Activated B cell treated with CpG ODN at 0.5 μM for 24 hours (primary cell): ENCODE measurements around the gene PAN2. TPM values are rescaled to one million over a fixed set of nuclear protein-coding genes. Genes with fewer than 3 reads are reported as not detected.

Experiments
- ATAC-seq: fragments of 200-7000 bp; cut with Tn5 transposase; one replicate; pipeline ENCODE4 v1.10.0; 2021; ENCODE audit warnings: low read depth, mild to moderate bottlenecking, moderate library complexity
- CTCF ChIA-PET: fragments of 350-600 bp; sonication (Branson Sonifier 250); formaldehyde crosslinking; loops from one replicate; lab custom pipeline; 2021; ENCODE audit warnings: antibody characterized with exemption; lab: Charles Lee
- POLR2A ChIA-PET: fragments of 350-600 bp; sonication (Branson Sonifier 250); formaldehyde crosslinking; loops from one replicate; lab custom pipeline; 2021; ENCODE audit warnings: antibody characterized with exemption; lab: Charles Lee
- DNase-seq: peaks from one replicate; pipeline ENCODE4 v3.0.0; 2022
- H3K27ac Mint-ChIP-seq: one replicate; pipeline ENCODE4 v1.8.0; 2020; ENCODE audit warnings: mixed read lengths
- H3K27me3 Mint-ChIP-seq: one replicate; pipeline ENCODE4 v1.8.0; 2021; ENCODE audit warnings: mixed read lengths
- H3K36me3 Mint-ChIP-seq: one replicate; pipeline ENCODE4 v1.8.0; 2021; ENCODE audit warnings: low read depth, mixed read lengths
- H3K4me1 Mint-ChIP-seq: one replicate; pipeline ENCODE4 v1.8.0; 2021; ENCODE audit warnings: mixed read lengths
- H3K4me3 Mint-ChIP-seq: one replicate; pipeline ENCODE4 v1.8.0; 2020; ENCODE audit warnings: mild to moderate bottlenecking, mixed read lengths
- H3K9me3 Mint-ChIP-seq: one replicate; pipeline ENCODE4 v1.8.0; 2020; ENCODE audit warnings: mixed read lengths
- intact Hi-C: fragments of 100-400 bp; cut with micrococcal nuclease; formaldehyde crosslinking; loops from one replicate; pipeline ENCODE4 v1.15.1; 2024
- total RNA-seq: library from RNA; stranded (reverse); gene quantifications from 2 replicates; pipeline ENCODE4 v1.2.3, GENCODE V29; 2022
- TF ChIP-seq, protein P1 (sequence below): fragments of 200-600 bp; IDR thresholded peaks from one replicate; pipeline ENCODE4 v1.8.0; 2022; ENCODE audit warnings: antibody characterized with exemption, mild to moderate bottlenecking

Gene PAN2
- total RNA-seq, 1 donor from 2014 or later = 98.9 TPM

DNA sequence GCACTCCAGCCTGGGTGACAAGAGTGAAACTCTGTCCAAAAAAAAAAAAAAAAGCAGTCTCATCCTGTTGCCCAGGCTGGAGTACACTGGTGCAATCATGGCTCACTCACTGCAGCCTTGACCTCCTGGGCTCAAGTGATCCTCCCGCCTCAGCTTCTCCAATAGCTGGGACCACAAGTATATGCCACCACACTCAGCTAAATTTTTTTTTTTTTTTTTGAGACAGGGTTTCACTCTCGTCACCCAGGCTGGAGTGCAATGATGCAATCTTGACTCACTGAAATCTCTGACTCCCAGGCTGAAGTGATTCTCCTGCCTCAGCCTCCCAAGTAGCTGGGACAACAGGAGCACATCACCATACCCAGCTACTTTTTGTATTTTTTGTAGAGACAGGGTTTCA, 12.8 kb downstream of the PAN2 start:
- DNase-seq (no peak), ATAC-seq (no peak)
- intact Hi-C loops = no loop called here
- CTCF ChIA-PET = no interaction called here
- no peaks in the 10 kb centered on the region for H3K9me3 Mint-ChIP-seq
- no peak overlapping the region for H3K27ac Mint-ChIP-seq
- H3K36me3 Mint-ChIP-seq = peaks cover 60% of the 10 kb centered on the region
- TF ChIP-seq, protein P1, sequence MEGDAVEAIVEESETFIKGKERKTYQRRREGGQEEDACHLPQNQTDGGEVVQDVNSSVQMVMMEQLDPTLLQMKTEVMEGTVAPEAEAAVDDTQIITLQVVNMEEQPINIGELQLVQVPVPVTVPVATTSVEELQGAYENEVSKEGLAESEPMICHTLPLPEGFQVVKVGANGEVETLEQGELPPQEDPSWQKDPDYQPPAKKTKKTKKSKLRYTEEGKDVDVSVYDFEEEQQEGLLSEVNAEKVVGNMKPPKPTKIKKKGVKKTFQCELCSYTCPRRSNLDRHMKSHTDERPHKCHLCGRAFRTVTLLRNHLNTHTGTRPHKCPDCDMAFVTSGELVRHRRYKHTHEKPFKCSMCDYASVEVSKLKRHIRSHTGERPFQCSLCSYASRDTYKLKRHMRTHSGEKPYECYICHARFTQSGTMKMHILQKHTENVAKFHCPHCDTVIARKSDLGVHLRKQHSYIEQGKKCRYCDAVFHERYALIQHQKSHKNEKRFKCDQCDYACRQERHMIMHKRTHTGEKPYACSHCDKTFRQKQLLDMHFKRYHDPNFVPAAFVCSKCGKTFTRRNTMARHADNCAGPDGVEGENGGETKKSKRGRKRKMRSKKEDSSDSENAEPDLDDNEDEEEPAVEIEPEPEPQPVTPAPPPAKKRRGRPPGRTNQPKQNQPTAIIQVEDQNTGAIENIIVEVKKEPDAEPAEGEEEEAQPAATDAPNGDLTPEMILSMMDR = no peak
- POLR2A ChIA-PET = interaction anchor here (1.6 kb wide), 1 partner anchor 12 kb away, joined by 5 read pairs; the partner anchor contains the start of gene PAN2
- H3K27me3 Mint-ChIP-seq = no peaks in the 10 kb centered on the region
- H3K4me3 Mint-ChIP-seq = no peak overlapping the region
- peaks cover 5% of the 10 kb centered on the region for H3K4me1 Mint-ChIP-seq

- peaks cover 42% of the 10 kb centered on the region for H3K36me3 Mint-ChIP-seq
- H3K9me3 Mint-ChIP-seq = no peaks in the 10 kb centered on the region
- intact Hi-C loops = no loop called here
- no peak overlapping the region for H3K27ac Mint-ChIP-seq
- DNase-seq = no peak
- H3K27me3 Mint-ChIP-seq = no peaks in the 10 kb centered on the region
- H3K4me1 Mint-ChIP-seq = peaks cover 21% of the 10 kb centered on the region
- CTCF ChIA-PET = interaction anchor here (3.1 kb wide), 1 partner anchor 145 kb away, joined by 51 read pairs; no protein-coding TSS in a partner anchor
- no peak overlapping the region for H3K4me3 Mint-ChIP-seq
- POLR2A ChIA-PET = interaction anchor here (1.4 to 4.9 kb wide), 2 partner anchors 10 to 17 kb away, joined by 3 to 61 read pairs; partner anchors contain the start of gene PAN2
- no peak for ATAC-seq
- TF ChIP-seq, protein P1 = no peak
Measured at GRCh38 chr12:56317675-56318074, 16.1 kb downstream of the PAN2 start.

GRCh38 chr12:56315622-56316473, 18.0 kb downstream of the PAN2 start, which contains the start of gene CNPY2:
Gene CNPY2 (minus strand): TSS chr12:56315988. CDS start chr12:56315217, 771 bp downstream.
- peaks cover 42% of the 10 kb centered on the region for H3K36me3 Mint-ChIP-seq
- DNase-seq (peak; percentile 85), ATAC-seq (peak; percentile 89)
- no peaks in the 10 kb centered on the region for H3K27me3 Mint-ChIP-seq
- POLR2A ChIA-PET = interaction anchor here (0.6 to 4.9 kb wide), 54 partner anchors 8 to 1817 kb away, joined by 3 to 61 read pairs (median 4); partner anchors contain the start of genes ANKRD52, COQ10A, ESYT1 and GLS2
- peak within 1 kb of the TSS; percentile 98 for H3K27ac Mint-ChIP-seq
- peak within 1 kb of the TSS; percentile 98 for H3K4me3 Mint-ChIP-seq
- no peaks in the 10 kb centered on the region for H3K9me3 Mint-ChIP-seq
- CTCF ChIA-PET = interaction anchor here (0.7 to 3.1 kb wide), 9 partner anchors 17 to 151 kb away, joined by 3 to 51 read pairs (median 3); partner anchors contain the start of genes ANKRD52, PAN2 and STAT2
- intact Hi-C loops = loop anchor here (1.0 kb wide), 12 partner anchors 16 to 926 kb away; partner anchors contain the start of genes CS, IL23A, RNF41 and SPRYD4
- TF ChIP-seq, protein P1 = no peak
- peaks cover 21% of the 10 kb centered on the region for H3K4me1 Mint-ChIP-seq

DNA sequence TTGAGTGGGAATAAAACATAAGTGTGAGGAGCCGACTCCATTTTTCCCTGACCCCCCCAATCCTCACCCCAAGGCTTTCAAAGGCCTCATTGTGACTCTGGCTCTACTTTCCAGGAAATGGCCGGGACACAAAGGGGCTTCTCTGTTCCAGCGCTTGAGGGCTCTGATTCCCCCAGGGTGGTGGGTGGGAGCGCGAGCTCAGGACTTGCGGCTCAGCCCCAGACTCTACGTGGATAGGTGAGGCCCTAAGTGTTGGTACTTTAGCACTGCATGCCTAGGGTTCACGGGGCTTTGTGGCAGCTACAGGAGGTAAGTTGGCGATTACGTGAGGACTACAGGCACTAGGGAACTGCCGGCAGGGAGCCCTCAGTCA, 18.6 kb downstream of the PAN2 start:
- DNase-seq = no peak
- H3K27me3 Mint-ChIP-seq = no peaks in the 10 kb centered on the region
- H3K27ac Mint-ChIP-seq = peak overlapping the region; percentile 98
- H3K4me3 Mint-ChIP-seq = peak overlapping the region; percentile 98
- POLR2A ChIA-PET = interaction anchor here (0.6 to 4.9 kb wide), 34 partner anchors 9 to 797 kb away, joined by 3 to 61 read pairs (median 5); partner anchors contain the start of genes ANKRD52, COQ10A, ESYT1 and GLS2
- H3K4me1 Mint-ChIP-seq = peaks cover 21% of the 10 kb centered on the region
- intact Hi-C loops = no loop called here
- H3K9me3 Mint-ChIP-seq = no peaks in the 10 kb centered on the region
- H3K36me3 Mint-ChIP-seq = peaks cover 47% of the 10 kb centered on the region
- CTCF ChIA-PET = interaction anchor here (0.7 to 3.1 kb wide), 9 partner anchors 17 to 152 kb away, joined by 3 to 51 read pairs (median 3); partner anchors contain the start of genes ANKRD52, PAN2 and STAT2
- TF ChIP-seq, protein P1 = no peak
- ATAC-seq = no peak
